GM21619 (cell line): ENCODE results near the gene NAA60.
"Not testable (repeated sequence)": the region's sequence is repeated elsewhere in the genome, so short reads cannot be mapped to it uniquely, and the experiment has no call there.

Source experiments
- ATAC-seq: cut with Tn5 transposase; IDR thresholded peaks from one replicate; pipeline ENCODE4 v1.9.1; 2021; ENCODE audit not compliant: unreplicated experiment

Gene NAA60

GRCh38 chr16:3461151-3461550 is 17.7 kb downstream of the NAA60 start:
- ATAC-seq = no peak

- ATAC-seq = no peak
Measured at GRCh38 chr16:3465301-3465700, 21.8 kb downstream of the NAA60 start.

- no peak for ATAC-seq
Measured at GRCh38 chr16:3465911-3466584, 22.6 kb downstream of the NAA60 start.

- no peak for ATAC-seq
Measured at GRCh38 chr16:3467182-3467581, 23.7 kb downstream of the NAA60 start.

- no peak for ATAC-seq
Measured at GRCh38 chr16:3467921-3468320, 24.4 kb downstream of the NAA60 start.

- no peak for ATAC-seq
Measured at GRCh38 chr16:3468501-3468900, 25.0 kb downstream of the NAA60 start.

GRCh38 chr16:3469736-3470135 is 26.3 kb downstream of the NAA60 start:
- no peak for ATAC-seq

- ATAC-seq = no peak
Measured at GRCh38 chr16:3470723-3471122, 27.2 kb downstream of the NAA60 start.

GRCh38 chr16:3471518-3472176 is 28.2 kb downstream of the NAA60 start:
- no peak for ATAC-seq

GRCh38 chr16:3472878-3473595 is 29.6 kb downstream of the NAA60 start:
- no peak for ATAC-seq

GRCh38 chr16:3473596-3473943 is 30.1 kb downstream of the NAA60 start:
- ATAC-seq = not testable (repeated sequence)

GRCh38 chr16:3474136-3474779 is 30.8 kb downstream of the NAA60 start:
- ATAC-seq = no peak

- ATAC-seq = not testable (repeated sequence)
Measured at GRCh38 chr16:3474870-3475269, 31.4 kb downstream of the NAA60 start.

- no peak for ATAC-seq
Measured at GRCh38 chr16:3475604-3476375, 32.3 kb downstream of the NAA60 start.

GRCh38 chr16:3476409-3476808 is 32.9 kb downstream of the NAA60 start:
- no peak for ATAC-seq

GRCh38 chr16:3478242-3478925 is 34.9 kb downstream of the NAA60 start:
- ATAC-seq = no peak

GRCh38 chr16:3479654-3480216 is 36.3 kb downstream of the NAA60 start:
- no peak for ATAC-seq

- no peak for ATAC-seq
Measured at GRCh38 chr16:3480901-3481695, 37.6 kb downstream of the NAA60 start.
